ENCODE data around the gene LMAN2. TPM values are rescaled to one million over a fixed set of nuclear protein-coding genes. Genes with fewer than 3 reads are reported as not detected.
"Not testable (repeated sequence)": the region's sequence is repeated elsewhere in the genome, so short reads cannot be mapped to it uniquely, and the experiment has no call there.

Gene LMAN2
- total and polyA plus RNA-seq, 2 experiments from 2014 or later: 153 to 227 TPM

GRCh38 chr5:177343000-177343399 lies 8.5 kb downstream of the LMAN2 start:
- Histone ChIP-seq H3K79me2 (replicated peaks; ENCODE audit: insufficient read depth) (peaks cover 79% of the 10 kb centered on the region), H4K20me1 (replicated peaks; ENCODE audit: insufficient read depth) (peaks cover 29% of the 10 kb centered on the region)
- H3K9me3 Mint-ChIP-seq; ATAC-seq; H3K27me3 ChIP-seq (ENCODE audit: insufficient read depth); H3K27ac ChIP-seq (ENCODE audit: low read depth); H3K9me2 ChIP-seq (ENCODE audit: insufficient read depth); H3K36me3 ChIP-seq (ENCODE audit: insufficient read depth); H3K4me3 ChIP-seq; H3K4me3 Mint-ChIP-seq; H3K4me1 Mint-ChIP-seq; H3K27ac Mint-ChIP-seq; H3K27me3 Mint-ChIP-seq (ENCODE audit: insufficient read depth, low read depth, poor library complexity); DNase-seq (ENCODE audit: low spot score); H3K4me1 ChIP-seq (ENCODE audit: insufficient read depth); H2AFZ ChIP-seq; H3K4me2 ChIP-seq; H3F3A ChIP-seq (replicated peaks; ENCODE audit: low read depth): not testable (repeated sequence)
- H3K36me3 Mint-ChIP-seq (ENCODE audit: low read depth): peaks cover 34% of the 10 kb centered on the region

- H3F3A ChIP-seq (replicated peaks; ENCODE audit: low read depth): no peaks in the 10 kb centered on the region
- peaks cover 10% of the 10 kb centered on the region for H4K20me1 ChIP-seq (replicated peaks; ENCODE audit: insufficient read depth)
- no peak overlapping the region for H3K4me3 Mint-ChIP-seq
- H3K27me3 Mint-ChIP-seq (ENCODE audit: insufficient read depth, low read depth, poor library complexity): peaks cover 11% of the 10 kb centered on the region
- no peak for DNase-seq (ENCODE audit: low spot score)
- H3K9me2 ChIP-seq (ENCODE audit: insufficient read depth): no peaks in the 10 kb centered on the region
- H3K27ac Mint-ChIP-seq: peak overlapping the region; percentile 43; the same call in 1 of the 2 replicates
- peaks cover 44% of the 10 kb centered on the region for H3K79me2 ChIP-seq (replicated peaks; ENCODE audit: insufficient read depth)
- no peak overlapping the region for H3K4me3 ChIP-seq
- H3K36me3 ChIP-seq (ENCODE audit: insufficient read depth): peaks cover under 1% of the 10 kb centered on the region; the same call in 1 of the 2 replicates
- H3K4me1 Mint-ChIP-seq: peaks cover 23% of the 10 kb centered on the region
- H3K4me1 ChIP-seq (ENCODE audit: insufficient read depth): no peaks in the 10 kb centered on the region; the same call in 1 of the 2 replicates
- no peak overlapping the region for H3K4me2 ChIP-seq
- no peaks in the 10 kb centered on the region for H3K27me3 ChIP-seq (ENCODE audit: insufficient read depth)
- H3K9me3 Mint-ChIP-seq: no peaks in the 10 kb centered on the region
- H3K27ac ChIP-seq (ENCODE audit: low read depth): no peak overlapping the region
- peaks cover 54% of the 10 kb centered on the region for H3K36me3 Mint-ChIP-seq (ENCODE audit: low read depth)
- no peak overlapping the region for H2AFZ ChIP-seq
- no peak for ATAC-seq
- TF ChIP-seq POLR2AphosphoS5 (IDR thresholded peaks at IDR 0.05; ENCODE audit: low read depth) (no peak), CTCF (conservative IDR thresholded peaks at IDR 0.05; ENCODE audit: low read depth in 2 of 2) (no peak), ZNF462 (CRISPR knock-in tag; IDR thresholded peaks at IDR 0.05) (no peak), EZH2phosphoT487 (IDR thresholded peaks at IDR 0.05; ENCODE audit: unreplicated experiment) (no peak), ETS1 (IDR thresholded peaks at IDR 0.05) (no peak), STAT1 (IDR thresholded peaks at IDR 0.05; ENCODE audit: unreplicated experiment) (no peak), ZNF114 (CRISPR knock-in tag; IDR thresholded peaks at IDR 0.05) (no peak), ZNF331 (CRISPR knock-in tag; IDR thresholded peaks at IDR 0.05; ENCODE audit: low read depth) (no peak), REST (IDR thresholded peaks at IDR 0.05; ENCODE audit: unreplicated experiment) (no peak)
These were observed 12.3 kb downstream of the LMAN2 start for GRCh38 chr5:177339107-177339638.

Measured in GM23338 (cell line).